ENCODE measurements around the gene CYP8B1.

CYP8B1 gene

GRCh38 chr3:42847731-42848130, 27.9 kb downstream of the CYP8B1 start:
- H3K36me3 ChIP-seq (ENCODE audit: control insufficient read depth, insufficient read depth, low read length) = no peaks in the 10 kb centered on the region
- H2BK120ac ChIP-seq (ENCODE audit: low read depth, low read length) = no peak overlapping the region
- H3K4me1 ChIP-seq (ENCODE audit: control insufficient read depth, low read depth, low read length) = peaks cover 4% of the 10 kb centered on the region
- no peak overlapping the region for H3K4me2 ChIP-seq (ENCODE audit: low read length)
- DNase-seq = peak; percentile 26
- H3K18ac ChIP-seq (ENCODE audit: low read length) = no peak overlapping the region
- H2BK15ac ChIP-seq (replicated peaks; ENCODE audit: low read depth) = no peak overlapping the region
- no peak overlapping the region for H3K23ac ChIP-seq (ENCODE audit: low read length)
- no peaks in the 10 kb centered on the region for H3K79me2 ChIP-seq (ENCODE audit: control insufficient read depth, insufficient read depth, low read length)
- H4K8ac ChIP-seq (ENCODE audit: low read depth, low read length) = no peak overlapping the region
- no peak overlapping the region for H3K27ac ChIP-seq (ENCODE audit: low read depth, low read length)
- H2AK5ac ChIP-seq (ENCODE audit: low read length) = no peak overlapping the region
- H3K4ac ChIP-seq (ENCODE audit: low read depth, low read length) = no peak overlapping the region
- no CpG with 5 or more reads among the region's 4 CpGs for whole genome bisulfite sequencing (ENCODE audit: extremely low coverage, insufficient coverage, low lambda C conversion rate)
- H4K5ac ChIP-seq (ENCODE audit: low read length) = no peak overlapping the region
- H3K4me3 ChIP-seq (ENCODE audit: low read length) = no peak overlapping the region
- no peak overlapping the region for H3K56ac ChIP-seq (ENCODE audit: low read length)
- no peaks in the 10 kb centered on the region for H3K27me3 ChIP-seq (ENCODE audit: insufficient read depth, low read length, poor library complexity)
- no peak overlapping the region for H3K9ac ChIP-seq (ENCODE audit: low read length)
- no peaks in the 10 kb centered on the region for H3K79me1 ChIP-seq (ENCODE audit: low read length)
- no peak overlapping the region for H2BK5ac ChIP-seq (ENCODE audit: low read length)

GRCh38 chr3:42846685-42847522, 28.8 kb downstream of the CYP8B1 start:
- WGBS (ENCODE audit: extremely low coverage, insufficient coverage, low lambda C conversion rate) = no CpG with 5 or more reads among the region's 5 CpGs
- H3K36me3 ChIP-seq (ENCODE audit: control insufficient read depth, insufficient read depth, low read length) = no peaks in the 10 kb centered on the region
- H3K18ac ChIP-seq (ENCODE audit: low read length) = no peak overlapping the region
- no peaks in the 10 kb centered on the region for H3K27me3 ChIP-seq (ENCODE audit: insufficient read depth, low read length, poor library complexity)
- H3K4me3 ChIP-seq (ENCODE audit: low read length) = no peak overlapping the region
- H3K56ac ChIP-seq (ENCODE audit: low read length) = no peak overlapping the region
- H3K4me2 ChIP-seq (ENCODE audit: low read length) = no peak overlapping the region
- no peak overlapping the region for H4K5ac ChIP-seq (ENCODE audit: low read length)
- H2AK5ac ChIP-seq (ENCODE audit: low read length) = no peak overlapping the region
- no peak overlapping the region for H2BK15ac ChIP-seq (replicated peaks; ENCODE audit: low read depth)
- no peak overlapping the region for H3K4ac ChIP-seq (ENCODE audit: low read depth, low read length)
- H2BK5ac ChIP-seq (ENCODE audit: low read length) = no peak overlapping the region
- no peak overlapping the region for H3K27ac ChIP-seq (ENCODE audit: low read depth, low read length)
- DNase-seq = no peak
- no peaks in the 10 kb centered on the region for H3K79me2 ChIP-seq (ENCODE audit: control insufficient read depth, insufficient read depth, low read length)
- H3K23ac ChIP-seq (ENCODE audit: low read length) = no peak overlapping the region
- H3K79me1 ChIP-seq (ENCODE audit: low read length) = no peaks in the 10 kb centered on the region
- no peak overlapping the region for H3K9ac ChIP-seq (ENCODE audit: low read length)
- peaks cover 4% of the 10 kb centered on the region for H3K4me1 ChIP-seq (ENCODE audit: control insufficient read depth, low read depth, low read length)
- H2BK120ac ChIP-seq (ENCODE audit: low read depth, low read length) = no peak overlapping the region
- no peak overlapping the region for H4K8ac ChIP-seq (ENCODE audit: low read depth, low read length)

- Histone ChIP-seq H3K18ac (ENCODE audit: low read length) (no peak overlapping the region), H3K4me1 (ENCODE audit: control insufficient read depth, low read depth, low read length) (peaks cover 4% of the 10 kb centered on the region), H4K5ac (ENCODE audit: low read length) (no peak overlapping the region), H3K27me3 (ENCODE audit: insufficient read depth, low read length, poor library complexity) (no peaks in the 10 kb centered on the region), H4K8ac (ENCODE audit: low read depth, low read length) (no peak overlapping the region), H3K4me2 (ENCODE audit: low read length) (no peak overlapping the region), H2AK5ac (ENCODE audit: low read length) (no peak overlapping the region), H2BK120ac (ENCODE audit: low read depth, low read length) (no peak overlapping the region), H3K23ac (ENCODE audit: low read length) (no peak overlapping the region), H3K4me3 (ENCODE audit: low read length) (no peak overlapping the region), H2BK5ac (ENCODE audit: low read length) (no peak overlapping the region), H3K56ac (ENCODE audit: low read length) (no peak overlapping the region), H3K36me3 (ENCODE audit: control insufficient read depth, insufficient read depth, low read length) (no peaks in the 10 kb centered on the region), H3K9ac (ENCODE audit: low read length) (no peak overlapping the region), H3K79me2 (ENCODE audit: control insufficient read depth, insufficient read depth, low read length) (no peaks in the 10 kb centered on the region), H3K27ac (ENCODE audit: low read depth, low read length) (no peak overlapping the region), H3K79me1 (ENCODE audit: low read length) (no peaks in the 10 kb centered on the region), H3K4ac (ENCODE audit: low read depth, low read length) (no peak overlapping the region), H2BK15ac (replicated peaks; ENCODE audit: low read depth) (no peak overlapping the region)
- no peak for DNase-seq
- no CpG with 5 or more reads among the region's 4 CpGs for WGBS (ENCODE audit: extremely low coverage, insufficient coverage, low lambda C conversion rate)
These were observed 30.9 kb downstream of the CYP8B1 start for GRCh38 chr3:42844815-42845214.

- peak; percentile 40 for DNase-seq
- no peak overlapping the region for H2BK120ac ChIP-seq (ENCODE audit: low read depth, low read length)
- WGBS (ENCODE audit: extremely low coverage, insufficient coverage, low lambda C conversion rate) = no CpG with 5 or more reads among the region's 1 CpG
These were observed 31.3 kb downstream of the CYP8B1 start for GRCh38 chr3:42844412-42844713.

GRCh38 chr3:42843713-42844411, 31.8 kb downstream of the CYP8B1 start:
- Histone ChIP-seq H3K18ac (ENCODE audit: low read length) (no peak overlapping the region), H4K8ac (ENCODE audit: low read depth, low read length) (no peak overlapping the region), H3K79me1 (ENCODE audit: low read length) (no peaks in the 10 kb centered on the region), H2BK120ac (ENCODE audit: low read depth, low read length) (no peak overlapping the region), H3K4me2 (ENCODE audit: low read length) (no peak overlapping the region), H3K56ac (ENCODE audit: low read length) (no peak overlapping the region), H3K36me3 (ENCODE audit: control insufficient read depth, insufficient read depth, low read length) (no peaks in the 10 kb centered on the region), H3K27ac (ENCODE audit: low read depth, low read length) (no peak overlapping the region), H3K27me3 (ENCODE audit: insufficient read depth, low read length, poor library complexity) (no peaks in the 10 kb centered on the region), H3K4me1 (ENCODE audit: control insufficient read depth, low read depth, low read length) (peaks cover 4% of the 10 kb centered on the region), H2AK5ac (ENCODE audit: low read length) (no peak overlapping the region), H3K4ac (ENCODE audit: low read depth, low read length) (no peak overlapping the region), H3K79me2 (ENCODE audit: control insufficient read depth, insufficient read depth, low read length) (no peaks in the 10 kb centered on the region), H2BK5ac (ENCODE audit: low read length) (no peak overlapping the region), H4K5ac (ENCODE audit: low read length) (no peak overlapping the region), H3K23ac (ENCODE audit: low read length) (no peak overlapping the region), H3K9ac (ENCODE audit: low read length) (no peak overlapping the region), H2BK15ac (replicated peaks; ENCODE audit: low read depth) (no peak overlapping the region), H3K4me3 (ENCODE audit: low read length) (no peak overlapping the region)
- no peak for DNase-seq
- no CpG with 5 or more reads among the region's 6 CpGs for WGBS (ENCODE audit: extremely low coverage, insufficient coverage, low lambda C conversion rate)

More at GRCh38 chr3:42844412-42844713, 31.3 kb downstream of the CYP8B1 start:
- no peaks in the 10 kb centered on the region for H3K79me1 ChIP-seq (ENCODE audit: low read length)
- no peak overlapping the region for H4K8ac ChIP-seq (ENCODE audit: low read depth, low read length)
- H3K9ac ChIP-seq (ENCODE audit: low read length) = no peak overlapping the region
- H3K56ac ChIP-seq (ENCODE audit: low read length) = no peak overlapping the region
- H2BK5ac ChIP-seq (ENCODE audit: low read length) = no peak overlapping the region
- H3K4me2 ChIP-seq (ENCODE audit: low read length) = no peak overlapping the region
- no peak overlapping the region for H3K27ac ChIP-seq (ENCODE audit: low read depth, low read length)
- H3K36me3 ChIP-seq (ENCODE audit: control insufficient read depth, insufficient read depth, low read length) = no peaks in the 10 kb centered on the region
- H3K4me1 ChIP-seq (ENCODE audit: control insufficient read depth, low read depth, low read length) = peaks cover 4% of the 10 kb centered on the region
- no peak overlapping the region for H3K18ac ChIP-seq (ENCODE audit: low read length)
- H3K23ac ChIP-seq (ENCODE audit: low read length) = no peak overlapping the region
- H2AK5ac ChIP-seq (ENCODE audit: low read length) = no peak overlapping the region
- H4K5ac ChIP-seq (ENCODE audit: low read length) = no peak overlapping the region
- no peak overlapping the region for H2BK15ac ChIP-seq (replicated peaks; ENCODE audit: low read depth)
- H3K27me3 ChIP-seq (ENCODE audit: insufficient read depth, low read length, poor library complexity) = no peaks in the 10 kb centered on the region
- no peak overlapping the region for H3K4me3 ChIP-seq (ENCODE audit: low read length)
- H3K79me2 ChIP-seq (ENCODE audit: control insufficient read depth, insufficient read depth, low read length) = no peaks in the 10 kb centered on the region
- H3K4ac ChIP-seq (ENCODE audit: low read depth, low read length) = no peak overlapping the region
